ENCODE results near the gene RAB11A. TPM values are rescaled to one million over a fixed set of nuclear protein-coding genes. Genes with fewer than 3 reads are reported as not detected.

Gene RAB11A
- polyA plus RNA-seq, 5 donors: 241 to 339 (median 265) TPM

- no peak for DNase-seq
Measured at GRCh38 chr15:65916041-65916663, 46.9 kb downstream of the RAB11A start.

GRCh38 chr15:65916664-65917406 is 47.5 kb downstream of the RAB11A start:
- DNase-seq: peak; percentile 28 to 32

- DNase-seq: no peak
Measured at GRCh38 chr15:65917407-65917756, 48.1 kb downstream of the RAB11A start.

- no peak for DNase-seq
Measured at GRCh38 chr15:65917936-65918335, 48.6 kb downstream of the RAB11A start.

- no peak for DNase-seq
Measured at GRCh38 chr15:65918357-65918920, 49.1 kb downstream of the RAB11A start.

GRCh38 chr15:65918945-65919344 is 49.7 kb downstream of the RAB11A start:
- DNase-seq: no peak

- DNase-seq: no peak
Measured at GRCh38 chr15:65919353-65919752, 50.1 kb downstream of the RAB11A start.

- no peak for DNase-seq
Measured at GRCh38 chr15:65920121-65920520, 50.8 kb downstream of the RAB11A start.

- no peak for DNase-seq
Measured at GRCh38 chr15:65920825-65921309, 51.6 kb downstream of the RAB11A start.

- no peak for DNase-seq
Measured at GRCh38 chr15:65921780-65922179, 52.5 kb downstream of the RAB11A start.

- DNase-seq: no peak
Measured at GRCh38 chr15:65922621-65923020, 53.3 kb downstream of the RAB11A start.

- DNase-seq: no peak
Measured at GRCh38 chr15:65923264-65923663, 54.0 kb downstream of the RAB11A start.

GRCh38 chr15:65924004-65924403 is 54.7 kb downstream of the RAB11A start:
- no peak for DNase-seq

- DNase-seq: no peak
Measured at GRCh38 chr15:65925338-65925737, 56.0 kb downstream of the RAB11A start.

- no peak for DNase-seq
Measured at GRCh38 chr15:65926459-65926858, 57.2 kb downstream of the RAB11A start.

GRCh38 chr15:65926899-65927298 is 57.6 kb downstream of the RAB11A start:
- DNase-seq: no peak

- DNase-seq: no peak
Measured at GRCh38 chr15:65927545-65927944, 58.3 kb downstream of the RAB11A start.

- no peak for DNase-seq
Measured at GRCh38 chr15:65929573-65929972, 60.3 kb downstream of the RAB11A start.

- no peak for DNase-seq
Measured at GRCh38 chr15:65930134-65930533, 60.8 kb downstream of the RAB11A start.

- no peak for DNase-seq
Measured at GRCh38 chr15:65931221-65931620, 61.9 kb downstream of the RAB11A start.

- no peak for DNase-seq
Measured at GRCh38 chr15:65935391-65935790, 66.1 kb downstream of the RAB11A start.

GRCh38 chr15:65936282-65936681 is 67.0 kb downstream of the RAB11A start:
- DNase-seq: no peak

GRCh38 chr15:65937054-65937453 is 67.8 kb downstream of the RAB11A start:
- DNase-seq: no peak
